NT2/D1 (cell line): ENCODE data around the gene PNMA8A.

Experiments used
- DNase-seq: peaks from one replicate; pipeline ENCODE4 v3.0.0-alpha.2; 2011; ENCODE audit warnings: low read depth, low spot score
- H3K27me3 ChIP-seq: 2 replicates; pipeline ENCODE4 v1.6.0; 2011; ENCODE audit warnings: mild to moderate bottlenecking; ENCODE audit not compliant: insufficient read length, insufficient read depth
- H3K36me3 ChIP-seq: 2 replicates; pipeline ENCODE4 v1.6.1; 2011; ENCODE audit warnings: mild to moderate bottlenecking, low read length, mixed read lengths; ENCODE audit not compliant: insufficient read depth, insufficient read length
- H3K4me1 ChIP-seq: 2 replicates; pipeline ENCODE4 v1.5.1; 2011; ENCODE audit not compliant: insufficient read depth, insufficient read length
- H3K4me3 ChIP-seq: 2 replicates; pipeline ENCODE4 v1.5.1; 2011; ENCODE audit warnings: low read depth; ENCODE audit not compliant: insufficient read length
- H3K9ac ChIP-seq: 2 replicates; pipeline ENCODE4 v1.6.0; 2011; ENCODE audit warnings: low read depth; ENCODE audit not compliant: insufficient read length
- H3K9me3 ChIP-seq: 2 replicates; pipeline ENCODE4 v1.5.1; 2011; ENCODE audit warnings: mild to moderate bottlenecking, low read length; ENCODE audit not compliant: insufficient read depth
- SUZ12 ChIP-seq: IDR thresholded peaks from 2 replicates; pipeline ENCODE4 v1.6.1; 2011; ENCODE audit not compliant: insufficient read length, insufficient read depth; ENCODE audit errors: extremely low read depth
- YY1 ChIP-seq: IDR thresholded peaks from 2 replicates; pipeline ENCODE4 v1.6.1; 2011; ENCODE audit not compliant: insufficient read length, insufficient read depth
- ZNF274 ChIP-seq: IDR thresholded peaks from 2 replicates; pipeline ENCODE4 v1.6.1; 2011; ENCODE audit warnings: mild to moderate bottlenecking, low read depth, low read length

Gene PNMA8A

DNA sequence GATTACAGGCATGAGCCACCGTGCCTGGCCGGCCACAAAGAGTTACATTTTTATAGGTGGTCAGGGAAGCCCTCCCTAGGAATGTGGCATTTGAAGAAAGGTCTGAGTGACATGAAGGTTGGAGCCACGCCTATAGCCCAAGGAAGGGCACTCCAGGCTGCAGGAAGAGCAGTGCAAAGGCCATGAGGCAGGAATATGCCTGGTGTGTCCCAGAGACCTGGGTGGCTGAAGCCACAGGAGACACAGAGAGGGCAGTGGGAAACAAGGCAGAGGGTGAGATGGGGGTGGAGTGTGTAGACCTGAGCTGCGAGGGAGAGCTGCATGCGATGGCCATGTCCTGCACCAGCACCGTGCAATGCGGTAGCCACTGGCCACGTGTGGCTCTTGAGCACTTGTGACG lies 19.4 kb upstream of the PNMA8A start:
- Histone ChIP-seq H3K9ac (no peak overlapping the region), H3K4me1 (peaks cover 23% of the 10 kb centered on the region), H3K27me3 (peaks cover 4% of the 10 kb centered on the region), H3K4me3 (no peak overlapping the region), H3K36me3 (no peaks in the 10 kb centered on the region), H3K9me3 (no peaks in the 10 kb centered on the region)
- no peak for DNase-seq
- TF ChIP-seq ZNF274 = no peak
- no peak for TF ChIP-seq SUZ12
- TF ChIP-seq YY1 = no peak

DNA sequence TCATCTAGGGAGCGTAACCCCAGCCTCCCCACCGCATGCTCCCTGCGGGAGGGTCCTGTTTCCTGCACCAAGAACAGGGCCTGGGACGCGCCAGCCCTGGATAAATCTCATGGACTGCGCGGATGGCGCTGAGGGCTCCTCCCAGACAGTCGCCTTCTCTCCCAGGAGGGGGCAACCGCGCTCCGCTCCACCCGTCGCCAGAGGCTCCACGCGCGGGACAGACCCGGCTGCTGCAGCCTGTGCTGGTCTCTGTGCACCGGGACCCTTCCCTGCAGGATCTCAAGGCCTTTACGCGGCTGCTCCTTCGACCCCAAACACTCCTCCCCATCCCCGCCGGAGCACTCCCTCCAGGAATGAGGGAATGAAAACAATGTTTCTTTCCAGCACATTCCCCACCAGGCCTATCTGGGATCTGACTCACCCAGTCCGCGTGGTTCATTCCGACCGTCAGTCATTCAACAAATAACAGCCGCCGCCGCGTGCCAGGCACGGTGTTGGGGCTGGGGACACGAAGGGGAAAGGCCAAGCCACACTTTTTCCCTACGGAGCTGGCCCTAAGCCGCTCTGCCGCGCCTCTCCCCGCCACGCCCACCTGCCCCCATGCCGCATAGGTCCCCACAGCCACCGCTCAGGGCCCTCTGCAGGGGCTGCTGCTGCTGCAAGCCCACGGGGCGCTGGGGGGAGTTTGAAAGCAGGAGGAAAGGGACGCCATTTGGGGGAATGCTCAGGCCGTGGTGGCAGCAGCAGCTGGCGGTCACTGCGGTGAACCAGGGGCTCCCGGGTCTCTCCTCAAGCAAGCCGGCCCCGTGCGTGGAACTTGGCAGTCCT lies 18.3 kb upstream of the PNMA8A start:
- Histone ChIP-seq H3K9ac (peak overlapping the region; percentile 32), H3K4me3 (no peak overlapping the region), H3K27me3 (peaks cover 4% of the 10 kb centered on the region), H3K4me1 (peaks cover 18% of the 10 kb centered on the region), H3K9me3 (no peaks in the 10 kb centered on the region), H3K36me3 (no peaks in the 10 kb centered on the region)
- no peak for DNase-seq
- no peak for TF ChIP-seq ZNF274
- TF ChIP-seq SUZ12 = no peak
- TF ChIP-seq YY1 = no peak

DNA sequence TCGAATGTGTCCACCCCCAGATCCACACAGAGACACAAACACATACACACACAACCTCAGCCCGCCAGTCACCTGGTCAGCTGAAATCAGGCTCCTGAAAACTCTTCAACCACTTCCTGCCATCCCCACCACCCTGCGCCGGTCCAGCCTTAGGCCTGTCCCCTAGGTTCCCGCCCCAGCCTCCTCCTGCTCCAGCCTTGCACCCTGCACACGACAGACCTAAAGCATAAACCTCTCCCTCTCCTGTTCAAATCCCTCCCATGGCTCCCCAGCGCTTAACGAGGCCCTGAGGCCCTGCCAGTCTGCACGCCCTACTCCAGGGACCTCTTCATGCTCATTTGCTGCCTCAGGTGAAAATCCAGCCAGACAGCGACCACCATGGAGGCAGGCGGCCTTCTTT lies 17.2 kb upstream of the PNMA8A start:
- Histone ChIP-seq H3K36me3 (no peaks in the 10 kb centered on the region), H3K9ac (peak overlapping the region; percentile 42), H3K27me3 (peaks cover 4% of the 10 kb centered on the region), H3K4me3 (no peak overlapping the region), H3K4me1 (peaks cover 18% of the 10 kb centered on the region), H3K9me3 (no peaks in the 10 kb centered on the region)
- DNase-seq = no peak
- TF ChIP-seq SUZ12 (no peak), YY1 (no peak), ZNF274 (no peak)

DNA sequence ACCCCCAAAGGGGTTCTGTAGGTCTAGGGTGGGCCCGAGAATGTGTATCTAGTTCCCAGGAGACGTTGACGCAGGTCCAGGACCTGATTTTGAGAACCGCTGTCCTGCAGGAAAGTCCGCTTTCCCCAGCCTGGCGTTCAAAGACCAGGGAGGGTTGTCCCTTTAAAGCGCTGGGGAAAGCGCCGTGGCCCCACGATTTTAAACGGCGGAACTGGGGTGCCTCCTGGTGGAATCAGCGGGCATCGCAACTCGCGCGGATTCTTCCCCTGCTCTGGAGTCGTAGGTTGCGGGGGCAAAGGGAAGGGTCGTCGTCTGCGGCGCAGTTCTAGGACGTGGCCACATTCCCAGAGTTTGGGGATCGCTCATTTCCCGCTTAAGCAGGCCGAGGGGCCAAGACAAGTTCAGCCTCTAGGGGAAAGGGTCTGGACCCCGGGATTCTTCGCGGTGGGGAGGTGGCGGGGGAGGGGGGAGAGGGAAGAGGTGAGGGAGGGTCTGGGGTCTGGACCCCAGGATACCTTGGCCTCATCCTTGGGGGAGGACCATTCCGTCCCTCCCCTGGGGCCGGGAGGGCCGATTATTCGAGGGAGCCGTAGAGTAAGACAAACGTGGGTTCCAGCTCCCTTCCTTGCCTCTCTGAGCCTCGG lies 16.6 kb upstream of the PNMA8A start:
- peaks cover 18% of the 10 kb centered on the region for H3K4me1 ChIP-seq
- TF ChIP-seq SUZ12 (no peak), ZNF274 (no peak), YY1 (no peak)
- no peaks in the 10 kb centered on the region for H3K36me3 ChIP-seq
- peak overlapping the region; percentile 73 for H3K9ac ChIP-seq
- peak overlapping the region; percentile 36 for H3K4me3 ChIP-seq
- H3K9me3 ChIP-seq = no peaks in the 10 kb centered on the region
- H3K27me3 ChIP-seq = peaks cover 4% of the 10 kb centered on the region
- DNase-seq = peak; percentile 64

DNA sequence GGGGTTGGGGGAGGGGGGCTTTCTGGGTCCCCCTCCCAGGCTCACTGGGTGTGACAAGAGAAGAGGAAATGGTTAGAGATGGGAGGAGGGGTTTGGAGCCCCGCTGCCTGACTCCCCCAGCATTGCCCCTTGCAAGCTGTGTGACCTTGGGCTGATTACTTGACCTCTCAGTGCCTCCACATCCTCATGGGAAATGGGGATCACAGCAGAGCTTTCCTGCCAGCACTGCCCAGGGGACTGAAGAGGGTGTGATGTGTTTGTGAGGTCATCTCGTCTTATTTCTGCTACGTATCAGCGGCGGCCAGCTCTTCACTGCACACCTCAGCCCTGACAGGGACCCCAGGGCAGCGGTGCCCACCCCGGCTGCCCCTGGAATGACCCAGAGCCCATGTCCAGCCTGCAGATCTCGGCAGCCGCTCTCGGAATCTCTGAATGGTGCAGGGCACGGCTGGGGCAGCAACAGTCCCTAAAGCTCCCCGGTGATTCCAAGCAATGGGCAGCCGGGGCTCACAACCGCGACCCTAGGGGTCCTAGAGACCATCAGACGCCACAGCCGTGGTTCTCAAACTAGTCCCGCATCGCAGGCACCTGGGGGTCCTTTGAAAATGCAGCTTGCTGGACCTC lies 15.9 kb upstream of the PNMA8A start:
- H3K36me3 ChIP-seq = no peaks in the 10 kb centered on the region
- TF ChIP-seq SUZ12 (no peak), YY1 (no peak), ZNF274 (no peak)
- DNase-seq = no peak
- H3K4me3 ChIP-seq = peak overlapping the region; percentile 36
- H3K27me3 ChIP-seq = peaks cover 4% of the 10 kb centered on the region
- no peaks in the 10 kb centered on the region for H3K9me3 ChIP-seq
- H3K4me1 ChIP-seq = peaks cover 18% of the 10 kb centered on the region
- peak overlapping the region; percentile 73 for H3K9ac ChIP-seq

DNA sequence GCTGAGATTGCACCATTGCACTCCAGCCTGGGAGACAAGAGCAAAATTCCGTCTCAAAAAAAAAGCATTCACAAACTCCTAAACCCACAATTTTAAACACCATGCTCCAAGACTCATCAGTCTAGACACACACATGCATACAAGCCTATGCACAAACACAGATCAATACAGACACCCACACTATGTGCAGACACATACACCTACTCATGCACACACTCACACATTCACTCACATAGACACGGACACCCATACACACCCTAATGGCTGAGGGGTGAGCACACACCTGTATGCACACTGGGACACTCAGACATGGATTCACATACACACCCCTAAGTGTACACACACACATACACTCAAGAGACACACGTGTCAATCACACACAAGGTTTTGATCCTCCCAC lies 15.0 kb upstream of the PNMA8A start:
- no peak for TF ChIP-seq ZNF274
- no peak for TF ChIP-seq SUZ12
- no peak for TF ChIP-seq YY1
- no peak overlapping the region for H3K4me3 ChIP-seq
- H3K9me3 ChIP-seq = no peaks in the 10 kb centered on the region
- no peak overlapping the region for H3K9ac ChIP-seq
- H3K27me3 ChIP-seq = peaks cover 4% of the 10 kb centered on the region
- peaks cover 12% of the 10 kb centered on the region for H3K4me1 ChIP-seq
- no peaks in the 10 kb centered on the region for H3K36me3 ChIP-seq
- no peak for DNase-seq

DNA sequence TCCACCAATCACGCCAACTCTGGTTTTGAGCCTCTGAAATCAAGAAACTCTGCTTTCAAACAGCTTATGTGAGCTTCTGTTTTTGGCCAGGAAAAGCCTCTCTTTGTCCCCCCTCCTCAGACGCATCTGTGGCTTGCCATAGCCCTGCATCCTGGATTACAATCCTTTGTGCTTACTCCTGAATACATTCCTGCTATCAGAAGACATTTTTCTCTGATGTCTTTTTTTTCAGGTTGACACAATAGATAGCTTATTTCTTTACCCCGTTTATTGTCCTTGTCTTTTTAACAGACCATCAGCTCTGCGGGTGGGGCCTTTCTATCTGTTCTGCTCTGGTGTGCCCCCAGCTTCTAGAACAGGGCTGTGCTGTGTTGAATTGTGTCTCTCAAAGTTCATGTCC lies 13.3 kb upstream of the PNMA8A start:
- H3K9ac ChIP-seq = no peak overlapping the region
- TF ChIP-seq SUZ12 (no peak), ZNF274 (no peak), YY1 (no peak)
- H3K4me1 ChIP-seq = peaks cover 10% of the 10 kb centered on the region
- no peaks in the 10 kb centered on the region for H3K9me3 ChIP-seq
- H3K4me3 ChIP-seq = no peak overlapping the region
- no peak for DNase-seq
- no peaks in the 10 kb centered on the region for H3K36me3 ChIP-seq
- H3K27me3 ChIP-seq = peaks cover 4% of the 10 kb centered on the region
